ENCODE data around the gene STK36. TPM values are rescaled to one million over a fixed set of nuclear protein-coding genes. Genes with fewer than 3 reads are reported as not detected.

STK36 gene
- total RNA-seq, 1 donor from 2014 or later, result 71.1 TPM

DNA sequence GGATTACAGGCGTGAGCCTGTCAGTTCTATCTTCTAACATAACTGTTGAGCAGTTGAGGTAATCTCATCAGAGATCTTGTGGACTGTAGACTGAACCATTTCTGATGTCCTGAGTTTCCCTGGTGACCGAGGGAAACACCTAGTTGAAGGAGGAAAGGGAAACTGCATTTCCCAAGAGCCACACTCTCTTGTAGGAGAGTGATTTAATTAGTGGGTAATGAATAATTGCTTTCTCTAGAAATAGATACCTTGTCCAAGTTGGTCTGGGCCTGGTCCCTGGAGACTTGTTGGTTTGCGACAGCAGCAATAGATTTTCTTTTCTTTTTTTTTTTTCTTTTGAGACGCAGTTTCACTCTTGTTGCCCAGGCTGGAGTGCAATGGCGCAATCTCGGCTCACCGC lies 46.2 kb downstream of the STK36 start:
- DNase-seq (ENCODE audit: low spot score), result no peak

DNA sequence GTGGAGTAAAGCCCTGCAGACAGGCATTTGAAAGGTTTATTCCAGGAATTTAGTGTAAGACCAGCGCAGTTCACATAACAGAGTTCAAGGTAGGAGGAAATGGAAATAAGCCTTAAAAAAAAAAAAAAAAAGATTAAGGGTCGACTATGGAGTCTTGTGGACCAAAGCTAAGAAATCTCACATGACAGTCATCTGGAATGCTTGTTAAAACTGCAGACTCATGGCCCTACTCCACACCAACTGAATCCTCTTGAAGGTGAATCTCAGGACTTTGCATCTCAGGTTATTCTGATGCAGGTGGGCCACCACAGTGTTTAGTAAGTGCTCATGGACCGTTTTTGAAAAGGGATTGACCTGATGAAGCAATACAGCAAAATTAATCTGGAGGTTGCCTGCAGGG lies 47.6 kb downstream of the STK36 start:
- no peak for DNase-seq (ENCODE audit: low spot score)

DNA sequence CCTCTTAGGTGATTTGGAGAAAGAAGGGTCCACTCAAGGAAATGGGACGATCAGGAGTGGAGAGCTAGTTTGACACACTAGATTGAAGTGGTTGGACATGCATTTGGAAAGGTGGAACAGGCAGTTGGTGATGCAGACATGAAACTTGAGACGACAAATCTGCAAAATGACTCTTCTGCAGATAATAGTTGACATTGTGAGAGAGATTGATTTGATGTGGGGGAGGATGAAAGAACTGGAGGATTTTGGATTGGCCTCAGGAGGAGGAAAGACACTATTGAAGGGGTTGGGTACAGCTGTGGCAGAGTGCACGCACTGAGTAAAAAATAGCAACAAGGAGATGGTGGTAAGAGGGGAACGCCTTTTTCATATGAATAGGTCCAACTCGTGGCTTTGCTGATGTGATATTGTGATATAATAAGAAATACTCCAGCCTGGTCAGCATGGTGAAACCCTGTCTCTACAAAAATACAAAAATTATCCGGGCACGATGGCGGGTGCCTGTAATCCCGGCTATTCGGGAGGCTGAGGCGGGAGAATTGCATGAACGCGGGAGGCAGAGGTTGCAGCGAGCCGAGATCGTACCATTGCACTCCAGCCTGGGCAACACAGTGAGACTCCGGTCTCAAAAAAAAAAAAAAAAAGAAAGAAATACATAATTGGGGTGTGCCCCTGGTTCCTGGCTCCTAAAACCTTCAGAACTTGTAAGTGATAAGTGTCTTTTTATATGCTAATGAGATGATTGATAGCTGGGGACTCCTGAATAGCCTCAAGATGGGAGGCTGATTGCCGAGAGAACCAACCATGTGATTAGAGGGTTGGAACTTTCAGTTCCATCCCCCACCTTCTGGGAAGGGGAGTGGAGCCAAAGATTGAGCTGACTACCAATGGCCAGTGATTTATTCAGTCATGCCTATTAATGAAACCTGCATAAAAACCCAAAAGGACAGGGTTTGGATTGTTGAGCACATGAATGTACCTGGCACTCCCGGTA lies 48.5 kb downstream of the STK36 start:
- no peak for DNase-seq (ENCODE audit: low spot score)

DNA sequence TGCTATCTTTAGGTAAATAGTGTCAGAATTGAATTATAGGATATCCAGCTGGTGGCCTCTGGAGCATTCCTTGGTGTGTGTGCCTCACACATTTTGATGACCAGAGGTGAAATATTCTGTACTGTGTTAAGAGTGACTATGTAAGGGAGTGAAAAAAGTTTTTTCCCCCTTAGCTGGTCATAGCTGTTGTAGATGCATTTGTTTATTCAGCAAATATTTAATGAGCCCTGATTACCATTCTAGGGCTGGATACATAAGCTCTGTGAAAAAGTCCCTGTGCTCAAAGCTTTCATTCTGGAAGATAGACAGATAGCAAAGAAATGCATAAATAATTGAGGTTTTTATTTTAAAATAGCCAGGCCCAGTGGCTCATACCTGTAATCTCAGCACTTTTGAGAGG lies 49.6 kb downstream of the STK36 start:
- no peak for DNase-seq (ENCODE audit: low spot score)

DNA sequence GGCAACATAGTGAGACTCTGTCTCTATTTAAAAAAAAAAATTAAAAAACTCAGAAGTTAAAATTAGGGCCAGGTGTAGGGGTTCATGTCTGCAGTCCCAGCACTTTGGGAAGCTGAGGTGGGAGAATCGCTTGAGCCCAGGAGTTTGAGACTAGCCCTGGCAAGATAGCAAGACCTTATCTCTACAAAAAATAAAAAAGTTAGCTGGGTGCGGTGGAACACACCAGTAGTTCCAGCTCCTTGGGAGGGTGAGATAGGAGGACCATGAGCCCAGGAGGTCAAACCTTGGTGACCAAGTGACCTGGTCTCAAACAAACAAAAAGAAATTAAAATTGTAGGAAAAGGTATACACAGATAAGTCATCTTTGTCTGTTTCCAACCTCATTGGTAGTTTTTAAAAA lies 50.0 kb downstream of the STK36 start:
- DNase-seq (ENCODE audit: low spot score), result no peak

GRCh38 chr2:218722419-218722818 lies 50.5 kb downstream of the STK36 start:
- DNase-seq (ENCODE audit: low spot score), result no peak

DNA sequence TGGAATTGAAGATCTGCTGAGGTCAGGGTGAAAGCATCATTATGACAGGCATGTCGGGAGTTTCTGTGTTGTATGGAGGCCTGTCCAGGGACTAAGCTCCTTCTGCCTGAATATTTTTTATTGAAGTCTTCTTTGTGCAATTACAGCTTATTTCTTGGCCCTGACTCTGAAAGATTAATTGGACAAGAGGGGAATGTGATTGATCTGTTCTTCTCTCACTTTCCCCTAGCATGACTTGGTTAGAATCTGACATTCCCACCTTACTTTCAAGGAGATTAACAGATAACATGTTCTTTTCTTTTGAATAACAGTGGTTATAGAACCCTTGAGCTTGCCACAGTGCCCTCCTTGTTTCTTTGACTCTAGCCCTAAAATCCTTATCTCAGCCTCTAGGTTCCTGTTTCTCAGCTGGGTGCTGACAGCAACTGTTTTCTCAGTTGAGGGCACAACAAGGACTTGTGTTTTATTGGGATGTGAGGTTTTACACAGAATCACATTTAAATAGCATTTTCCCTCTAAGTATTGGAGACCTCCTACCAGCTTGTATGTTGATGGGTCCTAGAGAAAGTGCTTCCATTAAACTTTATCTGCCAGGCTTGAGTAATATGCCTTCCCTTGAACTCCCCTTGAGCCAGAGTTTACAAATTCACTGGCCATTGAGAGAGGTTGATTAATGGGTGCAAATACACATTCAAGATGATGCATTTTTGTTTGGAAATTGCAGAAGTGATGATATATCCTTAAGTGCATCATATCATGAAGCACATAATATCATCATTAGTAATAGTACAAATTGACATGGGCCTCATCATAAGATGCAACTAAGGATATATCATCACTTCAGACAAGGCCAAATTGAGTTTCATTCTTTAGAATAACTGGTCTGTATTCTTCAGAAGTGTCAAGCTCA lies 51.2 kb downstream of the STK36 start:
- no peak for DNase-seq (ENCODE audit: low spot score)

- DNase-seq (ENCODE audit: low spot score), result no peak
Observed at GRCh38 chr2:218726004-218726574, 54.2 kb downstream of the STK36 start.

GRCh38 chr2:218727502-218728165 lies 55.7 kb downstream of the STK36 start:
- DNase-seq (ENCODE audit: low spot score), result no peak

- DNase-seq (ENCODE audit: low spot score), result no peak
Observed at GRCh38 chr2:218729640-218730039, 57.8 kb downstream of the STK36 start.

DNA sequence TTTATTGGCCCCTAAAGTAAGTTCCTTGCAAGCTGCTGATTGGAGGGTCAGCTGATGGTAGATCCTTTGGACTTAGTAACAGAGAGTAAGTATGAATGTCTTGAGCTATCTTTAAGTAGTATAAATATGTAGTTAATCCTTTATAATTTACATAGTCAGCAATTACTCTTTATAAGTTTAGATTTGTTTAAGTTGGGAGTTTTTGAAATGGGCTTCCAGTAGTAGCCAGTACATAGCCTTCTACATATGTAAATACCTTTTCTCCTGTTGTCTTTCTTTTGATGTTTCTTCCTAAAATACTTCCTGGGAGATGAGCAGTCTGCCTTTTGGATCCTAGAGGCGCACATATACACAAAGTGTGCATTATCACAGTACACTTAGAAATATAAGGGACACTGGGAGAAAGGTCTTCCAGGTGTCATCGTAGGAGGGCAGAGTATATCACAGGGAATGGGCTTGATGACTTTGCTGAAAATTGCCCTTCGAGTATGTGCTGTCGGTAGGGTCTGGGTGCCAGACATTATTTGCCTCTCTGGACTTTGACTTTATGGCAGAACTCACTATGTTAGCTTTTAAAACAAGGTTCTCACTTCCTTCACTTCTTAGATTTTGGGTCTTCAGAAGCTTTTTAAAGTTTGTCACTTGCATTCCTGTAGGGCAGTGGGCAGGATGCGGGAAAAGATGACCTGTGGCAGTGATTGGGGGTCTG lies 60.3 kb downstream of the STK36 start:
- DNase-seq (ENCODE audit: low spot score), result no peak

GRCh38 chr2:218732761-218733158 lies 60.9 kb downstream of the STK36 start:
- no peak for DNase-seq (ENCODE audit: low spot score)

GRCh38 chr2:218733171-218734021 lies 61.5 kb downstream of the STK36 start:
- DNase-seq (ENCODE audit: low spot score), result peak; percentile 30

DNA sequence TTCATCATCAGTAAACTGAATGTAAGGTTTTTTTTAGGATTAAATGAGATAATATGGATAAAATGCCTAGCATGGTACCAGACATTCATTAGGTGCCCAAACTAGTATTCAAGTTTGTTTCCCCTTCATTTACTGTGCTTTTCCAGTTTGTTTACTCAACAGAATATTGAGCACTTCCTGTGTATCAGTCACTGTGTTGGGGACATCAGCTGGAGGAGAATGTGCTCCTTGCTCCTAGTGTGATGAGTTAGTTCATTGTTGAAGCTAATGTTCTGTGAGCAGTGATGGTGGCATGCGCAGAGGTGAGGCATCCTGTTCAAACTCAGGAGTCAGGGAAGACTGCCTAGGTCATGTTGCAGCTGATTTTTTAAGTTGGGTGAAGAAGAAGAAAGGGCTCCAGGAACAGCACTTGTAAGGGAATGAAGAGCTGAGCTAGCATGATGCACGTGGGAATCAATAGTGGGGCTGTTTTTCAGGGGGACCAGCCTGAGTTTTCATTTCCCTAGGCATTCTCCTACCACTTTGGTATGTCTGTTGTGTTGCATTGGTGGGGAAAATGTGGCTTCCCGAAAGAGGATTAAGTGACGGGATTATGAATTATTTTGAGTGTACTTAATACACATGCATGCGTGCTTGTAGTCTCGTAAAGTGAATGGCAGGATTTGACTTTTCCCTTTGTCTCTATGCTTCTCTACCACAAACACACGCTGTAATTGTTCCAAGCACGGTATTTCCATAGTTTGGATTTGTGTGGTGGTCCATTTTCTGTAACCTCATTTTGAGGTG lies 62.5 kb downstream of the STK36 start:
- DNase-seq (ENCODE audit: low spot score), result no peak

GRCh38 chr2:218736531-218736930 lies 64.6 kb downstream of the STK36 start:
- DNase-seq (ENCODE audit: low spot score), result no peak

DNA sequence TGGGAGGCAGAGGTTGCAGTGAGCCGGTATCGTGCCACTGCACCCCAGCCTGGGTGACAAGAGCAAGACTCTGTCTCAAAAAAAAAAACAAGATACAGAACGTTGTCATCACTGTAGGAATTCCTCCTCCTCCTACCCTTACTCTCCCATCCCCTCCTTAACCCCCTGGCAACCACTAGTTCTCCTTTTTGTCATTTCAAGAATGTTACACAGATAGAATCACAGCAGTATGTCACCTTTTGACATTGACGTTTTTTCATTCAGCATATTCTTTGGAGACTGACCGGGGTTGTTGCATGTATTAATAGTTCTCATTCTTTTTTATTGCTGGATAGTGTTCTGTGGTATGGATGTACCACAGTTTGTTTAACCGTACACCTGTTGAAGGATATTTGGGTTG lies 71.2 kb downstream of the STK36 start:
- no peak for DNase-seq (ENCODE audit: low spot score)

DNA sequence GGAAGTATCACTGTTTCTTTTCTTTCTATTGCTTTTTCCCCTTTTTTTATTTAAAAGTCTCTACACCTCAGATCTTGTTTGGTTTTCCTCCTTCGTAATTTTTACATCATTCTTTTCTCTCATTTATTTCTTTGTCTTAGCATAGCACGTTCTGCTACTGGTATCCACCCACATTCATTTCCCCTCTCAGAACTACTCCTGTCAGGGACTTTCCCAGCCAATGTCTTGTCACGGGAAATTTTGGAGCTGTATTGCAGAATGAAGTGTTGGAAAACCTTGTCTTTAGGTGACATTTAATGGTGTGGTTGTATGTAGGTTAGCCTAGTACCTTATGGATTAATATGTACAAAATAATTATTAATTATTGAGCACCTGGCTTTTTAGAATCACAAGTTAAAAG lies 72.7 kb downstream of the STK36 start:
- DNase-seq (ENCODE audit: low spot score), result no peak

DNA sequence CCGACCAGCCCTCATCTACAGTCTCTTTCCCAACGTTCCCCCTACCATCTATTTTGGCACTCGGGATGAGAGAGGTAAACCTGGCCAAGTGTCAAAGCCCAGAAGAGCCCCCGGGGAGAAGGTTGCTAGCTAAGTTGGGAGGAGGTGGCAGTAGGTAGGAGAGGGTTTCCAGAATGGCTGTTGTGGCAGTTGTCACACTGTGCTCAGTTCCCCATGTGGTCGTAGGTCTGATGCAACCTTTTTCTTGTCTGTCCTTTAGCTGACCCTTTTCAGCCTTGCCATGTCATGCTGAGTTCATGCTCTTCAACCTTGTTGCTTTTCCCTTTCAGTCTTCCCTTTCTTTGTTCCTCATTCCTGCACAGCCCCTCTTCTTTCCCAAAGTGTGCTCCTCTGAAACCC lies 73.3 kb downstream of the STK36 start:
- DNase-seq (ENCODE audit: low spot score), result no peak
